ENCODE results near the gene OXLD1. TPM values are rescaled to one million over a fixed set of nuclear protein-coding genes. Genes with fewer than 3 reads are reported as not detected.
"Not testable (repeated sequence)": the region's sequence is repeated elsewhere in the genome, so short reads cannot be mapped to it uniquely, and the experiment has no call there.

The OXLD1 gene
- total RNA-seq, 1 donor from 2014 or later: 31.2 TPM

DNA sequence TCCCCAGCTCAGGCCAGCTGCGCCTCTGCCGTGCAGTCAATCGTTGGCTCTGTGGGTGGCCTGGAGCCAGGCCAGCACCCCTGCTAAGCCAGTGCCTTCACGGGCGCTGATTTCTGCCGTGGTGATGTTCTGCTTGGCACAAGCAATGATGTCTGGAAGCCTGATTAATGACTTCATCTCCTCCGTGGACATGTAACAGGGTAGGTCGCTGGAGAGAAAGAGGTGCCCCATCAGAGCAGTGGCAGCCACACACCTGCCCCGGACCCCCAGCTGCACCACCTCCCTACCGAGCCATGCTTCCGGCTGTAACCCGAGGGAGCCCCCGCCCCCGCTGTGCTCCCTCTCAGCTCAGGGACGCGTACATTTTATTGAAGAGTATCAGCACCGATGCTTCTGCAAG is 15.3 kb upstream of the OXLD1 start:
- no peaks in the 10 kb centered on the region for H3K9me3 Mint-ChIP-seq (ENCODE audit: unreplicated experiment)
- H3K36me3 Mint-ChIP-seq (ENCODE audit: unreplicated experiment): peaks cover 8% of the 10 kb centered on the region
- H3K4me1 Mint-ChIP-seq (ENCODE audit: unreplicated experiment): peaks cover 33% of the 10 kb centered on the region
- peak overlapping the region; percentile 52 for H3K27ac Mint-ChIP-seq (ENCODE audit: unreplicated experiment)
- no peak for DNase-seq (ENCODE audit: extremely low spot score, unreplicated experiment)
- no peaks in the 10 kb centered on the region for H3K27me3 Mint-ChIP-seq (ENCODE audit: unreplicated experiment)
- H3K4me3 Mint-ChIP-seq (ENCODE audit: unreplicated experiment): peak overlapping the region; percentile 32
- TF ChIP-seq, protein P1, sequence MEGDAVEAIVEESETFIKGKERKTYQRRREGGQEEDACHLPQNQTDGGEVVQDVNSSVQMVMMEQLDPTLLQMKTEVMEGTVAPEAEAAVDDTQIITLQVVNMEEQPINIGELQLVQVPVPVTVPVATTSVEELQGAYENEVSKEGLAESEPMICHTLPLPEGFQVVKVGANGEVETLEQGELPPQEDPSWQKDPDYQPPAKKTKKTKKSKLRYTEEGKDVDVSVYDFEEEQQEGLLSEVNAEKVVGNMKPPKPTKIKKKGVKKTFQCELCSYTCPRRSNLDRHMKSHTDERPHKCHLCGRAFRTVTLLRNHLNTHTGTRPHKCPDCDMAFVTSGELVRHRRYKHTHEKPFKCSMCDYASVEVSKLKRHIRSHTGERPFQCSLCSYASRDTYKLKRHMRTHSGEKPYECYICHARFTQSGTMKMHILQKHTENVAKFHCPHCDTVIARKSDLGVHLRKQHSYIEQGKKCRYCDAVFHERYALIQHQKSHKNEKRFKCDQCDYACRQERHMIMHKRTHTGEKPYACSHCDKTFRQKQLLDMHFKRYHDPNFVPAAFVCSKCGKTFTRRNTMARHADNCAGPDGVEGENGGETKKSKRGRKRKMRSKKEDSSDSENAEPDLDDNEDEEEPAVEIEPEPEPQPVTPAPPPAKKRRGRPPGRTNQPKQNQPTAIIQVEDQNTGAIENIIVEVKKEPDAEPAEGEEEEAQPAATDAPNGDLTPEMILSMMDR (IDR thresholded peaks at IDR 0.05): no peak

GRCh38 chr17:81680150-81680549 is 13.7 kb upstream of the OXLD1 start:
- Mint-ChIP-seq H3K4me3 (ENCODE audit: unreplicated experiment) (no peak overlapping the region), H3K27me3 (ENCODE audit: unreplicated experiment) (no peaks in the 10 kb centered on the region), H3K4me1 (ENCODE audit: unreplicated experiment) (peaks cover 27% of the 10 kb centered on the region), H3K36me3 (ENCODE audit: unreplicated experiment) (no peaks in the 10 kb centered on the region), H3K9me3 (ENCODE audit: unreplicated experiment) (no peaks in the 10 kb centered on the region), H3K27ac (ENCODE audit: unreplicated experiment) (peak overlapping the region; percentile 23)
- TF ChIP-seq, protein P1 (IDR thresholded peaks at IDR 0.05): no peak
- no peak for DNase-seq (ENCODE audit: extremely low spot score, unreplicated experiment)

GRCh38 chr17:81676906-81677305 is 10.5 kb upstream of the OXLD1 start:
- no peaks in the 10 kb centered on the region for H3K27me3 Mint-ChIP-seq (ENCODE audit: unreplicated experiment)
- DNase-seq (ENCODE audit: extremely low spot score, unreplicated experiment): no peak
- TF ChIP-seq, protein P1 (IDR thresholded peaks at IDR 0.05): no peak
- H3K4me1 Mint-ChIP-seq (ENCODE audit: unreplicated experiment): peaks cover 9% of the 10 kb centered on the region
- H3K9me3 Mint-ChIP-seq (ENCODE audit: unreplicated experiment): no peaks in the 10 kb centered on the region
- H3K27ac Mint-ChIP-seq (ENCODE audit: unreplicated experiment): no peak overlapping the region
- H3K36me3 Mint-ChIP-seq (ENCODE audit: unreplicated experiment): peaks cover 4% of the 10 kb centered on the region
- no peak overlapping the region for H3K4me3 Mint-ChIP-seq (ENCODE audit: unreplicated experiment)

DNA sequence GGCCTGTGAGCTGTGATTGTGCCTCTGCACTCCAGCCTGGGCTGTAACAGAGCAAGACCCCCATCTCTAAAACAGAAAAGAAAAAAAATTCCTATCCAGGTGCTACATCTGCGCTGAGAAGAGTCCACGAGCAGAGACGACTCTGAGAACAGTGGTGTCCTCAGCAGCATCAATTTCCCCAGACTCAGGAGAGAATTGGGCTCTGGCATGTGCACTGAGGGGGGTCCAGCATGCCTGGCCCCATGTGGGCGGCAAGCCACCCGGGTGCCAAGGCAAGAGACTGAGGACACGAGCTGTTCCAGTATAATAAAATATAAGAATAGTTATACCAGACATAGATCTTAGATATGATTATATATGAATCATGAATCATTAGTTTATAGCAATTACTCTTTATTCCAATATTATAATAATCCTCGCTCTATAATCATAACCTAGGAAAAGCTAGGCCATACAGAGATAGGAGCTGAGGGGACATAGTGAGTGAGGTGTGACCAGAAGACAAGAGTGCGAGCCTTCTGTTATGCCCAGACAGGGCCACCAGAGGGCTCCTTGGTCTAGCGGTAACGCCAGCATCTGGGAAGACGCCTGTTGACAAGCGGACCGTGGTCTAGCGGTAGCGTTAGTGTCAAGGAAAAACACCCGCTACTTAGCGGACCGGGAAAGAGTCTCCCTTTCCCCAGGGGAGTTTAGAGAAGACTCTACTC is 9.3 kb upstream of the OXLD1 start:
- not testable (repeated sequence) for H3K9me3 Mint-ChIP-seq (ENCODE audit: unreplicated experiment); H3K4me1 Mint-ChIP-seq (ENCODE audit: unreplicated experiment); DNase-seq (ENCODE audit: extremely low spot score, unreplicated experiment); H3K36me3 Mint-ChIP-seq (ENCODE audit: unreplicated experiment); H3K4me3 Mint-ChIP-seq (ENCODE audit: unreplicated experiment); H3K27me3 Mint-ChIP-seq (ENCODE audit: unreplicated experiment)
- TF ChIP-seq, protein P1 (IDR thresholded peaks at IDR 0.05): peak; percentile 69
- H3K27ac Mint-ChIP-seq (ENCODE audit: unreplicated experiment): peak overlapping the region; percentile 47

GRCh38 chr17:81673561-81674258 is 7.3 kb upstream of the OXLD1 start:
- no peak for DNase-seq (ENCODE audit: extremely low spot score, unreplicated experiment)
- Mint-ChIP-seq H3K27me3 (ENCODE audit: unreplicated experiment) (no peaks in the 10 kb centered on the region), H3K27ac (ENCODE audit: unreplicated experiment) (no peak overlapping the region), H3K4me1 (ENCODE audit: unreplicated experiment) (peaks cover 4% of the 10 kb centered on the region), H3K9me3 (ENCODE audit: unreplicated experiment) (no peaks in the 10 kb centered on the region), H3K4me3 (ENCODE audit: unreplicated experiment) (no peak overlapping the region), H3K36me3 (ENCODE audit: unreplicated experiment) (peaks cover 13% of the 10 kb centered on the region)
- TF ChIP-seq, protein P1 (IDR thresholded peaks at IDR 0.05): no peak

Measured in osteocyte (in vitro differentiated cells).